ENCODE data around the gene CHD6. TPM values are rescaled to one million over a fixed set of nuclear protein-coding genes. Genes with fewer than 3 reads are reported as not detected.

The CHD6 gene
- total RNA-seq, 1 experiment from 2014 or later, result 27.2 TPM

DNA sequence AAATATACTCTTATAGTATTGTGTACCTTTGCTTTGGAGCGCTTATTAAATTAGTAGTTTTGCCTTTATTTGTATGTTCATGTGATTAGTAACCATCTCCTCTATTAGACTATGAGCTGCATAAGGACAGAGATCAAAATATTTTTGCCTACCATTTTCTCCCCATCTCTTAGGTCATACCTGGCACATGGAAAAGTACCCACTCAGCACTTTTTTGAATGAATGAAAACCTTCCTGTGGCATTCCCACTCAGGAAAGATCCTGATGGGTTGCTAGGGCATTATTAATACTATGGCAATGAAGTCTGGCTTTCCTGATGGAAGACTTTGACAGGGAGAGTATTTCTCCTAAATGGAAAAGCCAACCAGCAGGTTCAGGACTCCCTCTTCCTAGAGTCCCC, 20.3 kb upstream of the CHD6 start:
- Mint-ChIP-seq H3K4me3 (ENCODE audit: unreplicated experiment) (no peak overlapping the region), H3K9me3 (ENCODE audit: unreplicated experiment) (no peaks in the 10 kb centered on the region), H3K4me1 (ENCODE audit: insufficient read depth, unreplicated experiment) (peaks cover 2% of the 10 kb centered on the region), H3K27me3 (ENCODE audit: insufficient read depth, unreplicated experiment) (peaks cover 19% of the 10 kb centered on the region), H3K36me3 (ENCODE audit: insufficient read depth, unreplicated experiment) (no peaks in the 10 kb centered on the region), H3K27ac (ENCODE audit: low read depth, unreplicated experiment) (no peak overlapping the region)
- TF ChIP-seq, protein P1, sequence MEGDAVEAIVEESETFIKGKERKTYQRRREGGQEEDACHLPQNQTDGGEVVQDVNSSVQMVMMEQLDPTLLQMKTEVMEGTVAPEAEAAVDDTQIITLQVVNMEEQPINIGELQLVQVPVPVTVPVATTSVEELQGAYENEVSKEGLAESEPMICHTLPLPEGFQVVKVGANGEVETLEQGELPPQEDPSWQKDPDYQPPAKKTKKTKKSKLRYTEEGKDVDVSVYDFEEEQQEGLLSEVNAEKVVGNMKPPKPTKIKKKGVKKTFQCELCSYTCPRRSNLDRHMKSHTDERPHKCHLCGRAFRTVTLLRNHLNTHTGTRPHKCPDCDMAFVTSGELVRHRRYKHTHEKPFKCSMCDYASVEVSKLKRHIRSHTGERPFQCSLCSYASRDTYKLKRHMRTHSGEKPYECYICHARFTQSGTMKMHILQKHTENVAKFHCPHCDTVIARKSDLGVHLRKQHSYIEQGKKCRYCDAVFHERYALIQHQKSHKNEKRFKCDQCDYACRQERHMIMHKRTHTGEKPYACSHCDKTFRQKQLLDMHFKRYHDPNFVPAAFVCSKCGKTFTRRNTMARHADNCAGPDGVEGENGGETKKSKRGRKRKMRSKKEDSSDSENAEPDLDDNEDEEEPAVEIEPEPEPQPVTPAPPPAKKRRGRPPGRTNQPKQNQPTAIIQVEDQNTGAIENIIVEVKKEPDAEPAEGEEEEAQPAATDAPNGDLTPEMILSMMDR (IDR thresholded peaks at IDR 0.05; ENCODE audit: unreplicated experiment), result no peak
- POLR2A ChIA-PET, result interaction anchor here (2.2 kb wide), 1 partner anchor 20 kb away, joined by 12 read pairs; the partner anchor contains the start of gene CHD6
- intact Hi-C loops (cut with micrococcal nuclease), result no loop called here
- no peak for DNase-seq (ENCODE audit: unreplicated experiment)
- BruUV-seq (replicated peaks), result no TSS peak
- CTCF ChIA-PET, result no interaction called here

DNA sequence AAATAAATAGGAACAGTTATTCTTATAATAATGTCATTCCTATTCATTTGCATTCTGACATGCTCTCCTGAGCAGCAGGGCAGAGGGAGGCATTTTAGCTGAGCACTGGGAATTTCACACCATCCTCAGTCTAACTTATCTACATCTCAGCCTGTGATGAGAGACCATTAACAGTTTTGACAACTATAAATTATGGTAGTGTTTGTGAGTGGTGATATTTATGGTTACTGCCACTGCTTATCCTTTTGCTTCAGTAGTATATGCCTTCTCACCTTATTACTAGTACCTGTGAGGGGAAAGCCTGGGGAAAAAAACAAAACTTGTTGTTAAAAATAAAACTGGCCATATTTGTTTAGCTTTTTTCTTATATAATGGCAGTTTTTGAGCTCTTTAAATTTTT, 17.0 kb upstream of the CHD6 start:
- DNase-seq (ENCODE audit: unreplicated experiment), result no peak
- Mint-ChIP-seq H3K27me3 (ENCODE audit: insufficient read depth, unreplicated experiment) (peaks cover 19% of the 10 kb centered on the region), H3K4me1 (ENCODE audit: insufficient read depth, unreplicated experiment) (peaks cover 5% of the 10 kb centered on the region), H3K27ac (ENCODE audit: low read depth, unreplicated experiment) (no peak overlapping the region), H3K4me3 (ENCODE audit: unreplicated experiment) (no peak overlapping the region), H3K9me3 (ENCODE audit: unreplicated experiment) (no peaks in the 10 kb centered on the region), H3K36me3 (ENCODE audit: insufficient read depth, unreplicated experiment) (no peaks in the 10 kb centered on the region)
- intact Hi-C loops (cut with micrococcal nuclease), result no loop called here
- no TSS peak for BruUV-seq (replicated peaks)
- ChIA-PET CTCF (interaction anchor here (1.1 to 2.6 kb wide), 2 partner anchors 62 to 95 kb away, joined by 4 to 9 read pairs; no protein-coding TSS in a partner anchor), POLR2A (interaction anchor here (1.6 kb wide), 1 partner anchor 9 kb away, joined by 5 read pairs; no protein-coding TSS in a partner anchor)
- TF ChIP-seq, protein P1 (IDR thresholded peaks at IDR 0.05; ENCODE audit: unreplicated experiment), result no peak

DNA sequence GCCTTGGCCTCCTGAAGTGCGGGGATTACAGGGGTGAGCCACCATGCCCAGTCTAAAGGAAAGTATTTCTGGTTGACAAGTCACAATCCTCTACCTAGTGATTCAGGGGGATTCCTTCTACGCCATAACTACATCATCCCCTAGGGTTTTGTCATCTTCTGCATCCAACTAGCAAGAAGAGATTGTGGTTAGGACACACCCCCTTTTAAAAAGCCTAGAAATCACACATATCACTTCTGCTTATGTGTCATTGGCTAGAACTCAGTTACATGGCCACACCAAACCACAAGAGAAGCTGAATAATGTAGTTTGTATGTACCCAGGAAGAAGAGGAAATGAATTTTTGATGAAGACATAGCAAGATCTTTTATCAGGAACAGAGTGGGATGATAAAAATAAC, 14.7 kb upstream of the CHD6 start:
- Mint-ChIP-seq H3K27ac (ENCODE audit: low read depth, unreplicated experiment) (no peak overlapping the region), H3K9me3 (ENCODE audit: unreplicated experiment) (no peaks in the 10 kb centered on the region), H3K36me3 (ENCODE audit: insufficient read depth, unreplicated experiment) (no peaks in the 10 kb centered on the region), H3K4me3 (ENCODE audit: unreplicated experiment) (no peak overlapping the region), H3K27me3 (ENCODE audit: insufficient read depth, unreplicated experiment) (no peaks in the 10 kb centered on the region), H3K4me1 (ENCODE audit: insufficient read depth, unreplicated experiment) (peaks cover 5% of the 10 kb centered on the region)
- CTCF ChIA-PET, result interaction anchor here (0.6 to 0.8 kb wide), 4 partner anchors 9 to 1389 kb away, joined by 3 to 4 read pairs (median 3); no protein-coding TSS in a partner anchor
- no TSS peak for BruUV-seq (replicated peaks)
- TF ChIP-seq, protein P1 (IDR thresholded peaks at IDR 0.05; ENCODE audit: unreplicated experiment), result no peak
- POLR2A ChIA-PET, result interaction anchor here (0.7 to 1.0 kb wide), 2 partner anchors 13 to 17 kb away, joined by 3 to 5 read pairs; no protein-coding TSS in a partner anchor
- DNase-seq (ENCODE audit: unreplicated experiment), result no peak
- intact Hi-C loops (cut with micrococcal nuclease), result no loop called here

DNA sequence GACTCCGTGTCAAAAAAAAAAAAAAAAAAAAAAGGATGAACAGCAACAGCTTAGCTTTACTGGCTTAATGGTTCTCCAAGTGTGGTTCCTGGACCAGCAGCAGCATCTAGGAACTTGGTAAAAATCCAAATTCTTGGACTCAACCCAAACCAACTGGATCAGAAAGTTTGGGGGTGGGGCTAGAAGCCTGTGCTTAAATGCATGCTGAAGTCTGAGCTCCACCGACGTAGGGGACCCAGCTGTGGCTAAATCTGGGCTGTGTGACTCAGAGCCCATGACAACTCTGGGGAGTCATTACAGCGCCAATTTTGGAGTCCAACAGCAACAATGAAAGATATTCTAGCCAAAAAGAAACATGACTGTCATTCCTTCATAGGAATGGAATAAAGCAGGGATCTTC, 13.6 kb upstream of the CHD6 start:
- H3K9me3 Mint-ChIP-seq (ENCODE audit: unreplicated experiment), result no peaks in the 10 kb centered on the region
- no peaks in the 10 kb centered on the region for H3K36me3 Mint-ChIP-seq (ENCODE audit: insufficient read depth, unreplicated experiment)
- POLR2A ChIA-PET, result interaction anchor here (0.6 to 0.9 kb wide), 3 partner anchors 9 to 1970 kb away, joined by 3 read pairs; partner anchors contain the start of gene CHD6
- DNase-seq (ENCODE audit: unreplicated experiment), result peak; percentile 38
- CTCF ChIA-PET, result interaction anchor here (0.8 kb wide), 1 partner anchor 11 kb away, joined by 3 read pairs; no protein-coding TSS in a partner anchor
- no TSS peak for BruUV-seq (replicated peaks)
- intact Hi-C loops (cut with micrococcal nuclease), result no loop called here
- TF ChIP-seq, protein P1 (IDR thresholded peaks at IDR 0.05; ENCODE audit: unreplicated experiment), result no peak
- no peak overlapping the region for H3K4me3 Mint-ChIP-seq (ENCODE audit: unreplicated experiment)
- no peaks in the 10 kb centered on the region for H3K27me3 Mint-ChIP-seq (ENCODE audit: insufficient read depth, unreplicated experiment)
- no peak overlapping the region for H3K27ac Mint-ChIP-seq (ENCODE audit: low read depth, unreplicated experiment)
- peaks cover 5% of the 10 kb centered on the region for H3K4me1 Mint-ChIP-seq (ENCODE audit: insufficient read depth, unreplicated experiment)

Measured in MCF 10A (cell line).